D721Med (cell line): ENCODE results near the gene LTK.

ENCODE experiments used
- DNase-seq: peaks from one replicate; pipeline ENCODE4 v3.0.0; 2011; ENCODE audit warnings: low spot score; ENCODE audit not compliant: insufficient read length
- FAIRE-seq: peaks from 2 replicates; lab custom pipeline; 2011; peaks lifted over from hg19 to GRCh38; lab: Jason Lieb, UNC
- TF ChIP-seq, protein P1 (sequence below): IDR thresholded peaks from 2 replicates; pipeline ENCODE4 v1.5.1; 2012; ENCODE audit warnings: mild to moderate bottlenecking, control low read depth; ENCODE audit not compliant: insufficient read depth; ENCODE audit errors: missing control alignments

The LTK gene

GRCh38 chr15:41511899-41512369, 1.7 kb downstream of the LTK start:
- TF ChIP-seq, protein P1, sequence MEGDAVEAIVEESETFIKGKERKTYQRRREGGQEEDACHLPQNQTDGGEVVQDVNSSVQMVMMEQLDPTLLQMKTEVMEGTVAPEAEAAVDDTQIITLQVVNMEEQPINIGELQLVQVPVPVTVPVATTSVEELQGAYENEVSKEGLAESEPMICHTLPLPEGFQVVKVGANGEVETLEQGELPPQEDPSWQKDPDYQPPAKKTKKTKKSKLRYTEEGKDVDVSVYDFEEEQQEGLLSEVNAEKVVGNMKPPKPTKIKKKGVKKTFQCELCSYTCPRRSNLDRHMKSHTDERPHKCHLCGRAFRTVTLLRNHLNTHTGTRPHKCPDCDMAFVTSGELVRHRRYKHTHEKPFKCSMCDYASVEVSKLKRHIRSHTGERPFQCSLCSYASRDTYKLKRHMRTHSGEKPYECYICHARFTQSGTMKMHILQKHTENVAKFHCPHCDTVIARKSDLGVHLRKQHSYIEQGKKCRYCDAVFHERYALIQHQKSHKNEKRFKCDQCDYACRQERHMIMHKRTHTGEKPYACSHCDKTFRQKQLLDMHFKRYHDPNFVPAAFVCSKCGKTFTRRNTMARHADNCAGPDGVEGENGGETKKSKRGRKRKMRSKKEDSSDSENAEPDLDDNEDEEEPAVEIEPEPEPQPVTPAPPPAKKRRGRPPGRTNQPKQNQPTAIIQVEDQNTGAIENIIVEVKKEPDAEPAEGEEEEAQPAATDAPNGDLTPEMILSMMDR, result no peak

GRCh38 chr15:41511331-41511898, 2.2 kb downstream of the LTK start:
- DNase-seq (no peak), FAIRE-seq (no peak)
- TF ChIP-seq, protein P1, result no peak

More at GRCh38 chr15:41511899-41512369, 1.7 kb downstream of the LTK start:
- FAIRE-seq (no peak), DNase-seq (no peak)

GRCh38 chr15:41510728-41511127, 2.9 kb downstream of the LTK start:
- DNase-seq (no peak), FAIRE-seq (no peak)
- TF ChIP-seq, protein P1, result no peak

GRCh38 chr15:41507820-41508290, 5.8 kb downstream of the LTK start:
- DNase-seq (no peak), FAIRE-seq (no peak)
- TF ChIP-seq, protein P1, result no peak

- FAIRE-seq (no peak), DNase-seq (no peak)
- TF ChIP-seq, protein P1, result no peak
Observed at GRCh38 chr15:41506796-41507341, 6.8 kb downstream of the LTK start.

DNA sequence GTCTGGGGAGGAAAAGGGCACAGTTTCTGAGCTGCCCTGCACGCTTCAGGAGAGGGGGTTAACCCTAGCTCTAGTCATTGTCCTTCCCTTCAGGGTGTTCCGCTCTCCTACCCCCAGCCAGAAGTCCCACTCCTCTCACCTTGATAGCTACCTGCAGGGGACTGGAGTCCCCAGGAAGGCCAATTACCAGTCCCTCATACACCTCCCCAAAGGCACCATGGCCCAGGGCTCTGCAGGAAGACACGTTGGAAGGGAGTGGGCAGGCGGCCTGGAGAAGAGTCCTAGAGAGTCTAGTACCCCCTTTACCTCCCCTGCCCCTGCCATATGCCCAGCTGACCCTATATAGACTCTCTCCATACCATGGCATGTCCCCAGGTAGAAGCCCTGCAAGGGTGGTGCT, 7.9 kb downstream of the LTK start:
- TF ChIP-seq, protein P1, result no peak
- FAIRE-seq (no peak), DNase-seq (no peak)

DNA sequence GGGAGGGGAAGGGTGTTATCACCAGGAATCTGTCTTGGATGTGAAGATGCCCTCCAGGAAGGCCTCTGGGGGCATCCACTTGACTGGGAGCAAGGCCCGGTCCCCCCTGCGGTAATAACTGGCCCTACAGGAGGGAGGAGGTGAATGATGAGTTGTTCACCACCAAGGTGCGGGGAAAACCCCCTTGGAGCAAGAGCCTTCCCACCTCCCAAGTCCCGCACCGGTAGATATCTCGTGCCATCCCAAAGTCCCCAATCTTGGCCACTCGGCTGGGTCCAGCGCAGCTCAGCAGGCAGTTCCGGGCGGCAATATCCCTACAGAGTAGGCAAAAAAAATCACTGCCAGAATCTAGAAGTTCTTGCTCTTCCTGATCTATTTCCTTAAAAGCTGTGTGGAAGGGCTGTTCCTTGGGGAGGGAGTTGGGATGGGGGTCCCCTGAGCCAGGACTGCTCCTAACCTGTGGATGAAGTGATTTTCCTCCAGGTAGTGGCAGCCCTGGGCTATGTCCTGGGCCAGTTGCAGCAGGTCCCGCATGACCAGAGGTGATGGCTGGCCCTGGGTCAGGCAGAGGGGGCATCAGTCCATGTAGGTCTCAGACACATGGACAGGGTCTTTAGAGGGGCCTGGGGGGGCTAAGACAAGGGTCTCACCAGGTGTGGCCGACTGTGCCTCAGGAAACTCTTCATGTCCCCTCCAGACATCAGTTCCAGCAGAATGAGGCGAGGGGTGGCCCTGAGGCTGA, 8.7 kb downstream of the LTK start:
- TF ChIP-seq, protein P1, result no peak
- FAIRE-seq (no peak), DNase-seq (no peak)
